Measurements from ENCODE around the gene NCOA7.
A peak's percentile ranks its signal among the peaks of the same experiment; 100 is the strongest.

Gene NCOA7

GRCh38 chr6:125790358-125791150, at the start of gene NCOA7:
TSS of gene NCOA7 (plus strand) at chr6:125790960. CDS start at chr6:125815355, 24,395 bp downstream.
- TF ChIP-seq CTCF (IDR thresholded peaks at IDR 0.05; ENCODE audit: low read depth, low read length, missing control alignments) = no peak

GRCh38 chr6:125741336-125741735, 49.4 kb upstream of the NCOA7 start:
- TF ChIP-seq CTCF (IDR thresholded peaks at IDR 0.05; ENCODE audit: low read depth, low read length, missing control alignments) = no peak
- no peak for DNase-seq (ENCODE audit: extremely low read depth, low read depth)
- H3K4me3 ChIP-seq (replicated peaks; ENCODE audit: low read depth, low read length) = no peak overlapping the region

More at GRCh38 chr6:125790358-125791150, at the start of gene NCOA7:
- H3K4me3 ChIP-seq (replicated peaks; ENCODE audit: low read depth, low read length) = peak within 1 kb of the TSS; percentile 74
- no peak for DNase-seq (ENCODE audit: extremely low read depth, low read depth)

- no peak overlapping the region for H3K4me3 ChIP-seq (replicated peaks; ENCODE audit: low read depth, low read length)
- TF ChIP-seq CTCF (IDR thresholded peaks at IDR 0.05; ENCODE audit: low read depth, low read length, missing control alignments) = no peak
- DNase-seq (ENCODE audit: extremely low read depth, low read depth) = no peak
Measured at GRCh38 chr6:125742024-125742423, 48.7 kb upstream of the NCOA7 start.

- no peak overlapping the region for H3K4me3 ChIP-seq (replicated peaks; ENCODE audit: low read depth, low read length)
- DNase-seq (ENCODE audit: extremely low read depth, low read depth) = no peak
- no peak for TF ChIP-seq CTCF (IDR thresholded peaks at IDR 0.05; ENCODE audit: low read depth, low read length, missing control alignments)
Measured at GRCh38 chr6:125742464-125743120, 48.2 kb upstream of the NCOA7 start.

- TF ChIP-seq CTCF (IDR thresholded peaks at IDR 0.05; ENCODE audit: low read depth, low read length, missing control alignments) = no peak
- no peak overlapping the region for H3K4me3 ChIP-seq (replicated peaks; ENCODE audit: low read depth, low read length)
- DNase-seq (ENCODE audit: extremely low read depth, low read depth) = no peak
Measured at GRCh38 chr6:125743604-125744003, 47.2 kb upstream of the NCOA7 start.

- TF ChIP-seq CTCF (IDR thresholded peaks at IDR 0.05; ENCODE audit: low read depth, low read length, missing control alignments) = no peak
- no peak overlapping the region for H3K4me3 ChIP-seq (replicated peaks; ENCODE audit: low read depth, low read length)
- DNase-seq (ENCODE audit: extremely low read depth, low read depth) = no peak
Measured at GRCh38 chr6:125745281-125746018, 45.3 kb upstream of the NCOA7 start.

All from HFF-Myc (cell line).